Left lung (tissue), 10 donors: ENCODE results near the gene AAK1. TPM values are rescaled to one million over a fixed set of nuclear protein-coding genes. Genes with fewer than 3 reads are reported as not detected.
"Not testable (repeated sequence)": the region's sequence is repeated elsewhere in the genome, so short reads cannot be mapped to it uniquely, and the experiment has no call there.

ENCODE experiments used
- ATAC-seq: fragments of 200-7000 bp; cut with Tn5 transposase; one replicate; pipeline ENCODE4 v1.9.1; 2020; ENCODE audit warnings: moderate library complexity
- DNase-seq, 4 donors: peaks; one replicate each; pipeline ENCODE4 v3.0.0-alpha.2; 2013 to 2020
- H3K27ac ChIP-seq, 2 donors: fragments of 200-600 bp; sonication (generic) in 1 of 2; one replicate each; pipeline versions ENCODE4 v1.5.0 to v1.8.0; 2020 to 2021
- H3K27me3 ChIP-seq, 2 donors: fragments of 200-600 bp; sonication (generic) in 1 of 2; one replicate each; pipeline versions ENCODE4 v1.5.0 to v1.8.0; 2020 to 2021
- H3K36me3 ChIP-seq, 2 donors: fragments of 200-600 bp; sonication (generic) in 1 of 2; one replicate each; pipeline versions ENCODE4 v1.5.0 to v1.8.0; 2020 to 2021
- H3K4me1 ChIP-seq, 2 donors: fragments of 200-600 bp; one replicate each; pipeline ENCODE4 v1.8.0; 2021
- H3K4me3 ChIP-seq, 2 donors: fragments of 200-600 bp; sonication (generic) in 1 of 2; one replicate each; pipeline versions ENCODE4 v1.5.0 to v1.8.0; 2020 to 2021; ENCODE audit warnings: mild to moderate bottlenecking in 1 of 2
- H3K9me3 ChIP-seq, 2 donors: fragments of 200-600 bp; sonication (generic) in 1 of 2; one replicate each; pipeline versions ENCODE4 v1.5.0 to v1.8.0; 2020 to 2021
- intact Hi-C, 2 donors: fragments of 100-400 bp; cut with DNase I; formaldehyde crosslinking; loops; one replicate each; pipeline versions ENCODE4 v1.11.2 to v1.14.2; 2022
- polyA plus RNA-seq, 6 donors: library from polyadenylated mRNA; unstranded; fragments of 120-200 nt; gene quantifications; one replicate each; pipeline ENCODE4 v1.2.1, GENCODE V29; 2013; ENCODE audit not compliant: insufficient read length in 6 of 6
- total RNA-seq, 2 donors: library from RNA; stranded (reverse); fragmentation: NEBNext Ultra II Directional; extraction: Animal tissue kit (Norgen Biotek cat#: 25700); gene quantifications; one replicate each; pipeline ENCODE4 v1.2.1, GENCODE V29; 2021
- TF ChIP-seq, protein P1 (sequence below), 2 donors: fragments of 200-600 bp; sonication (generic) in 1 of 2; IDR thresholded peaks; one replicate each; pipeline versions ENCODE4 v1.5.0 to v1.8.0; 2021; ENCODE audit warnings: antibody characterized with exemption in 2 of 2
- donor health status: DM: no; HTN: yes; CAD: no.
- donor health status: DM: no; HTN: no; CAD: no.

The AAK1 gene
- total and polyA plus RNA-seq, 8 donors = 19.0 to 70.7 (median 22.4) TPM

DNA sequence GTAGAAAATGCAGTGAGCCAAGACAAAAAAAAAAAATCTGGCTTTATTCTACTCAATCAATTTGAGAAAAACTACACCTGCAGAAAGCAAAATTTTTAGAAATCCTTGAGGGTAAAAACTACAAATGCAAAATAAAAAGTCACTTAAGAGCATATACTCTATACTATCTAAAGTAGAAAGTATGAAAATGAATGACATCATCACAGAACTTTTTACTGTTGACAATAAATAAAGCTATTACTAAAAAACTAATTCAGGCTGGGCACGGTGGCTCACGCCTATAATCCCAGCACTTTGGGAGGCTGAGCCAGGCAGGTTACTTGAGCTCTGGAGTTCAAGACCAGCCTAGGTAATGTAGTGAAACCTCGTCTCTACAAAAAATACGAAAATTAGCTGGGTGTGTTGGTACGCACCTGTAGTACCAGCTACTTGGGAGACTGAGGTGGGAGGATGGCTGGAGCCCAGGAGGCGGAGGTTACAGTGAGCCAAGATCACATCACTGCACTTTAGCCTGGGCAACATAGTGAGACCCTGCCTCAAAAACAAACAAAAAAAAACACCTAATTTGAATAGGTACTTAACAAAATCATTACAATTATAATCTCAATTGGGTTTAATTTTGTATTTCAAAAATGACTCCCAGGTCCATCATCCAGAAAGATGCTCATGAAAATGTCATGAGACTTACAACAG lies 213.9 kb downstream of the AAK1 start:
- no peak for ATAC-seq
- H3K27ac ChIP-seq = no peak overlapping the region
- H3K4me3 ChIP-seq = no peak overlapping the region
- H3K4me1 ChIP-seq = peaks cover 0 to 10% of the 10 kb centered on the region in 2 donors
- TF ChIP-seq, protein P1, sequence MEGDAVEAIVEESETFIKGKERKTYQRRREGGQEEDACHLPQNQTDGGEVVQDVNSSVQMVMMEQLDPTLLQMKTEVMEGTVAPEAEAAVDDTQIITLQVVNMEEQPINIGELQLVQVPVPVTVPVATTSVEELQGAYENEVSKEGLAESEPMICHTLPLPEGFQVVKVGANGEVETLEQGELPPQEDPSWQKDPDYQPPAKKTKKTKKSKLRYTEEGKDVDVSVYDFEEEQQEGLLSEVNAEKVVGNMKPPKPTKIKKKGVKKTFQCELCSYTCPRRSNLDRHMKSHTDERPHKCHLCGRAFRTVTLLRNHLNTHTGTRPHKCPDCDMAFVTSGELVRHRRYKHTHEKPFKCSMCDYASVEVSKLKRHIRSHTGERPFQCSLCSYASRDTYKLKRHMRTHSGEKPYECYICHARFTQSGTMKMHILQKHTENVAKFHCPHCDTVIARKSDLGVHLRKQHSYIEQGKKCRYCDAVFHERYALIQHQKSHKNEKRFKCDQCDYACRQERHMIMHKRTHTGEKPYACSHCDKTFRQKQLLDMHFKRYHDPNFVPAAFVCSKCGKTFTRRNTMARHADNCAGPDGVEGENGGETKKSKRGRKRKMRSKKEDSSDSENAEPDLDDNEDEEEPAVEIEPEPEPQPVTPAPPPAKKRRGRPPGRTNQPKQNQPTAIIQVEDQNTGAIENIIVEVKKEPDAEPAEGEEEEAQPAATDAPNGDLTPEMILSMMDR (IDR thresholded peaks at IDR 0.05) = no peak
- no peaks in the 10 kb centered on the region for H3K27me3 ChIP-seq
- DNase-seq = no peak
- intact Hi-C loops = no loop called here
- peaks cover 0 to 64% of the 10 kb centered on the region in 2 donors for H3K36me3 ChIP-seq
- no peaks in the 10 kb centered on the region for H3K9me3 ChIP-seq

DNA sequence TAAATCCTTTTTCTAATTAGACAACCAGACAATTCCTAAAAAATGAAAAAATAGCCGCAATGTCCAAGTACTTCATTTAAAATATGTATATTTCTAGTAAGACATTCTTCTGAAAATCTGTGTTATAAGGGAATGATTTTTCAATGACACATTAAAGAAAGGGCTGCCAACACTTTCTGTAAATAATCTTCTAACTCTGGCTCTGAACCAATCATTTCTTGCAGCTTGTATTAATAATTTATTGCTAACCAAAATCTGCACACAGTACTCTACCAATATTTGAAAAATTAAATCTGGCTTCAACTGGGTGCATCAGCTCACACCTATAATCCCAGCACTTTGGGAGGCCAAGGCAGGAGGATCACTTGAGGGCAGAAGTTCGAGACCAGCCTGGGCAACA lies 214.6 kb downstream of the AAK1 start:
- Histone ChIP-seq H3K4me1 (peaks cover 0 to 6% of the 10 kb centered on the region in 2 donors), H3K27me3 (no peaks in the 10 kb centered on the region), H3K36me3 (peaks cover 0 to 64% of the 10 kb centered on the region in 2 donors), H3K27ac (no peak overlapping the region), H3K9me3 (no peaks in the 10 kb centered on the region), H3K4me3 (no peak overlapping the region)
- TF ChIP-seq, protein P1 (IDR thresholded peaks at IDR 0.05) = no peak
- no peak for ATAC-seq
- intact Hi-C loops = no loop called here
- no peak for DNase-seq

DNA sequence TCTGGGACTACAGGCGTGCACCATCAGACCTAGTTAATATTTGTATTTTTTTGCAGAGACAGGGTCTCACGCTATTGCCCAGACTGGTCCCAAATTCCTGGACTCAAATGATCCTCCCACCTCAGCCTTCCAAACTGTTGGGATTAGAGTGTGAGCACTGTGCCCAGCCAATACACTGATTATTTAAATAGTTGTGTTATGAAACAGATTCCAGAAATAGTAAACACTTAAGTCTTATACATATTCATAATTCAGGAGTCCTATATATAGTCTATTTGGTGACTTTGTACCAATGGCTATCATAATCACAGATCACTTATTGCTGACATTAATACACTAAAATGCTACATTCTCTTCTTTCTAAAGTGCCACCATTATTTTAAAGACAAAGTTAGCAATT lies 219.1 kb downstream of the AAK1 start:
- Histone ChIP-seq H3K4me1 (no peaks in the 10 kb centered on the region), H3K9me3 (no peaks in the 10 kb centered on the region), H3K27me3 (no peaks in the 10 kb centered on the region), H3K4me3 (no peak overlapping the region), H3K36me3 (peaks cover 0 to 73% of the 10 kb centered on the region in 2 donors), H3K27ac (no peak overlapping the region)
- TF ChIP-seq, protein P1 (IDR thresholded peaks at IDR 0.05) = no peak
- no peak for ATAC-seq
- no peak for DNase-seq
- intact Hi-C loops = no loop called here

DNA sequence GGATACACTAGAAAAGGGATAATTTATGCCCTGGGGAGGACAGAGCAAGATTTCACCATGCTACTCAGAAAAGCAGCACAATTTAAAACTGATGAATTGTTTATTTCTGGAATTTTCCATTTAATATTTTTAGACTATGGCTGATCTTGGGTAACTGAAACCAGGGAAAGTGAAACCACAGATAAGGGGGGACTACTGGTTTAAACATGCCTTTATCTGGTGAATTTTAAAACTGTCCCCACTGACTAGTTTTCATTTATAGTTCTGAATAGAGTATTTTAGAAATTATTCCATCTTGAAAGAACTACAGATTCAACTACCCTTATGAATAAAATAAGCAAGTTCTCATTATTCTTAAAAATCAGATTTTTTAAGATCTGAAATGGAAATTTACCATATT lies 221.3 kb downstream of the AAK1 start:
- no peaks in the 10 kb centered on the region for H3K4me1 ChIP-seq
- H3K36me3 ChIP-seq = peaks cover 0 to 73% of the 10 kb centered on the region in 2 donors
- intact Hi-C loops = no loop called here
- no peaks in the 10 kb centered on the region for H3K27me3 ChIP-seq
- DNase-seq (no peak), ATAC-seq (no peak)
- H3K9me3 ChIP-seq = no peaks in the 10 kb centered on the region
- H3K4me3 ChIP-seq = no peak overlapping the region
- no peak overlapping the region for H3K27ac ChIP-seq
- TF ChIP-seq, protein P1 (IDR thresholded peaks at IDR 0.05) = no peak

DNA sequence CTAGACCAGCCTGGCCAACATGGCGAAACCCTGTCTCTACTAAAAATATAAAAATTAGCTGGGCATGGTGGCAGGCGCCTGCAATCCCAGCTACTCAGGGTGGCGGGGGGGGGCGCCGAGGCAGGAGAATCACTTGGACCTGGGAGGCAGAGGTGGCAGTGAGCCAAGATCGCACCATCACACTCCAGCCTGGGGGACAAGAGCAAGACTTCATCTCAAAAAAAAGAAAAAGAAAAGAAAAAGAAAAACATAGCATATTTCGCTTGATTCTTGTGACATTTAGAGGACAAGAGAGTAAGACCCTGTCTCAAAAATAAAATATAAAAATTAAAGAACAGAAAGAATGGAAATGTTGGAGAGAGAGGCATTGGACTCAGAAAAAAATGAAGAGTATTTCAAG lies 224.4 kb downstream of the AAK1 start:
- DNase-seq, intact Hi-C loops, H3K27ac ChIP-seq, H3K9me3 ChIP-seq, H3K27me3 ChIP-seq, H3K4me3 ChIP-seq, H3K4me1 ChIP-seq, ATAC-seq: not testable (repeated sequence)
- peaks cover 0 to 79% of the 10 kb centered on the region in 2 donors for H3K36me3 ChIP-seq

DNA sequence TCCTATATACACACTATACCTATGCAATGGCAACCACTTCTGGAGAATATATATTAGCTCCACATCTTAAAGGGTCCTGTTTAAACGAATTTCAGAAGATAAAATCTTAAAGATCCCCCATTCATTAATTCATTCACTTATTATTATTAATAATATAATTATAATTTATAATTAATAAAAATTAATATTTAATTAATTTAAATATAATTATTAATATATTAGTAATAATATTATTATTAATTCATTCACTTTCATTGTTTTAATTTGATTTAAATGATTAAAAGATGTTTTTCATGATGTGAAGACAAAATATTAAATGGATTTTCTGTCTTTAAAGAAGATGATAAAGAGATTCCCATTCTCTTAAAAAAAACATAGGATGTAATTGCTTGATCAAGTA lies 227.4 kb downstream of the AAK1 start:
- intact Hi-C loops = no loop called here
- no peaks in the 10 kb centered on the region for H3K27me3 ChIP-seq
- no peaks in the 10 kb centered on the region for H3K9me3 ChIP-seq
- H3K4me3 ChIP-seq = no peak overlapping the region
- peaks cover 0 to 88% of the 10 kb centered on the region in 2 donors for H3K36me3 ChIP-seq
- TF ChIP-seq, protein P1 (IDR thresholded peaks at IDR 0.05) = no peak
- DNase-seq (no peak), ATAC-seq (no peak)
- H3K27ac ChIP-seq = no peak overlapping the region
- H3K4me1 ChIP-seq = no peaks in the 10 kb centered on the region
